GM21367 (cell line): ENCODE measurements around the gene ZDBF2.
"Not testable (repeated sequence)": the region's sequence is repeated elsewhere in the genome, so short reads cannot be mapped to it uniquely, and the experiment has no call there.

Experiments used
- ATAC-seq: cut with Tn5 transposase; IDR thresholded peaks from one replicate; pipeline ENCODE4 v1.9.1; 2021; ENCODE audit not compliant: unreplicated experiment

Gene ZDBF2

DNA sequence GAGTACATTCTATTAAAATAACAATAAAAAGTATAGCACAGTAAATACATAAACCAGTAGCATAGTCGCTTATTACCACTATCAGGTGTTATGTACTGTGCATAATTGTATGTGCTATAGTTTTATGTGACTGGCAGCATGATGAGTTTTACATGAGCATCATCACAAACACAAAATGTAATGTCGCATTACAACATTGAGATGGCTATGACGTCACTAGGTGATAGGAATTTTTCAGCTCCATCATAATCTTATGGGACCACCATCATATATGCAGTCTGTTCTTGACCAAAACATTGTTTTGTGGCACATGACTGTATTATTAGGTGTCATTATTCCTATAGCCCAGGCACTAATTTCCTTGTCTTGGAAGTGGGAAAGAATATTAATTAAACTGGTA lies 48.6 kb downstream of the ZDBF2 start:
- ATAC-seq: no peak

DNA sequence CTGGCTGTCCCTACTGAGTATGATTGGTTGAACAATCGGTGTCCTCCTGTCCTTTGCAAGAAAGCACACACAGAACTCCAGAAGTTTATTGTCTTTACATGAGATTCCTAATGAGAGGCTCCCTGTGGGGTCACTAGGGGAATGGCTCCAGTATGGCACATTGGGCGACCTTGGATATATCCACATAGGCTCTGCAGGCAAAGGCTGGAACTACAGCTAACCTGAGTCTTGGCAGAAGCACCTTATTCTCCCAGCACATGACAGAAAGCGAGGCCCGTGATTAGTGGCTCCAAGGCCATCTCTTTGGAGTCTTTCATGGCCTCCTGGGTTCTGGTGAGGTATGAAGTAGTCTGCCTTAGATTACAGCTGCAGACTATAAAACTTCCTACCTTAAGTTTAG lies 49.0 kb downstream of the ZDBF2 start:
- no peak for ATAC-seq

DNA sequence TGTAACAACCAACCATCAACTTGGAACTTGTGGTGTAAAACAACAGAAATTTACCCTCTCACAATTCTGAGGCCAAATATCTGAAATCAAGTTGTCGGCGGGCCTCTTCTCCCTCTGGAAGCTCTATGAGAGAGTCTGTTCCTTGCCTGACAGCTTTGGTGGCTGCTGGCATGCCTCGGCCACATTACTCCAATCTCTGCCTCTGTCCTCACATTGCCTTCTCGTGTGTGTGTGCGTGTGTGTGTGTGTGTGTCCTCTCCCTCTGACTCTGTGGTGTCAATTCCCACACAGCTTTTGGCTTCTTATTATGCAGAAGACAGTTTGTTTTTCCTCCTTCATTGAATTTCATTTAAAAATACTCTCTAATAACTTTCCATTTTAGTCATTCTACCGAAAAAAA lies 50.4 kb downstream of the ZDBF2 start:
- no peak for ATAC-seq

DNA sequence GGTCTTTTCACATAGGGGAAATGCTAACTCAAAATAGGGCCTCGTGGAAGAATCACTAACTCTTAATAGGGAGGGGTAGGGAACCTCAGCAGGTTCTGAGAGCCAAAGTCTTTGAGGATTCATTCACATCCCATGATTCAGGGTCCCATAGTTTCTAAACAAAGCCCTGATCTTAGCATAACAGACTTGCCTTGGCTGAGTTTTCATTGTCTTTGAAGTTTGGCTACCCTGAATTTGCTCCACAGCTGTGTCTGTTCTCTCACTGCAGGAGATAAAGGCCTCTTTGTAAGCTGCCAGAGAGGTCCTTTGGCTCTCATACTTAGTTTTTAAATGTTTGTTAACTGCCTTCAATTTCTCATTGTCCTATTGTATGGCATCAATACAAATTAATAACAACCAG lies 54.5 kb downstream of the ZDBF2 start:
- ATAC-seq: no peak

DNA sequence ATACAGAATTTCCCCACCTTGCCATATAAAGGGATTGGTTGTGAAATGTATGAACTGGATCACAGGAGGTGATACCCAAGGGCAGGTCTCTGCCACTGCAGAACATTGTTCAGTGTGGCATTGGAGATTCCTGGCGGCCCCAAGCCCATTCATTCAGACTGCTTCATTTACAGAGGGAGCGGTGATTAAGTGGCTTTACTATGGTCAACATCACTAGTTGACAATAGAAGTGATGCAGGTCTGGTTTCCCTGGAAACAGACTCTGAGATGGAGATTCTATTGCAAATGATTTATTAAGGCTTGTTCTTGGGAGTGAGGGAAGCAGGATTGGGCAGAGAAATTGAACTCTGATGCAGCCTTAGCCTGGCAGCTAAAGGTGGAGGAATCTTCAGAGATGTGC lies 62.4 kb downstream of the ZDBF2 start:
- ATAC-seq: no peak

DNA sequence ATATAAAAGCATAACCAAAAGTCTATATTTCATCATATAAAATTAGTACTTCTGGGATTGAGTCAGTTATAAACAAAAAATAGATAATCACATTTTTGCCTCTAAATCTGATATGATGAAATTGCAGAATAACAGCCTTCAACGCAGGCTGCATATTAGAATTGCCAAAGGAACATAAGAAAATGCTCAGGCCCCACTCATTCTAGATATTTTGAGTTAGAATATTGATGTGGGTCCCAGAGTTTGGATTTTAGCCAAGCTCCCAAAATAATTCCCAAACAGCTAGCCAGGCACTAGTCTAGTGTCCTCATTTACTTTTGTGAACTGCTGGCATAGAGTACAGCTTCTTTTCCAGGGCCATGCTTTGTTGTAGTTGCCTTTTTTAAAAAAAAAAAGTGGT lies 63.5 kb downstream of the ZDBF2 start:
- no peak for ATAC-seq

DNA sequence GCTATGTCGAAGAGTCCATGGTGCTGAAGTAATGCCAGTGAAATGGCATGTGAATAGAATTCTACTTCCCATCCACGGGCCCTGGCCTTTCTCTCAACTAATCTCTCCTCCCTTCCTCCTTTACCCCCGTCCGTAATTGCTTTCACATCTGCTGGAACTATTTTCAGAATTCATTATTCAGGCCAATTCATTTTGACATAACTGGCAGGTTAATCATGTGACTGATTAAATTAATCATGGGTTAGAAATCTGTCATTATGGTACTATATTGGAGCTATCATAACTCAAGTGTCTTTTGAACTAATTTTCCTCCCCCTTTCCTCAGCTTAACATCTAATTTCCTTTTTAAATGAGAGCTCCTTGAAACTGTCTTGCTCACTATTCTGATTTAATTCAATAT lies 66.9 kb downstream of the ZDBF2 start:
- ATAC-seq: no peak

DNA sequence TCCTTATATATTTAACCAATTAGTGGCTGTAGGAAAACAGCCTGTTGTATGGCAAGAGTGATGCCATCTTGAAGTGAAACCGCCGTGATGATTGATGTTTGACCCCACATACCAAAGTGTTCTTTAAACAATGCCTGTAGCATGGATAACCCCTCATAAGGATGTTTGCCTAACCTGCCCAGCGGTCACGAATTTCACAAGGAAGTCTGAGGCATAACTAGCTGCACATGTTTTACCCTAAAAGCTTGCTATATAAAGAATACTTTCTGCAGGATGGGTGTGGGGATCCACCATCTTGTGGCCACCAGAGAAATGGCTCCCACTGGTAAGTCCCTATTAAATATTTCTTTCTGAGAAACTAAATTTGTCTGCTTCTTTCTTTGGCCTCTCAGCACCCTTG lies 68.7 kb downstream of the ZDBF2 start:
- ATAC-seq: no peak

DNA sequence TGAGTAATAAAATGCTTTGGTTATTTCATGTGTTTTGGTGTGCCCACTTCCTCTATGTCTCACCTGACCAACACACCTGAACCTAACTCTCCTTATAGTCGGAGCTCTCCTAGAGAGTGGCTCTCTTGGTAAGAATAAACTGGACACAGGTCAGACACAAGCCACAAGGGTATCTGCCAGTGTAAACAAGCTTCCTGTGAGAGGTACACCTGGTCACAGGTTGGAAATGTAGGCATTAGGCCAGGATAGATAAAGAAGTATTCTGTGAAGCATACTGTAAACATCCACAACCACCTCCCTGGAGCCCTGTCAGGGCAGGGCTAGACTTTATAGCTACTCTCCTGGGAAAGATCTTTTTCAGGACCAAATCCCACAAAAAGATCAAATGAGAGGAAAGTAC lies 69.4 kb downstream of the ZDBF2 start:
- ATAC-seq: no peak

DNA sequence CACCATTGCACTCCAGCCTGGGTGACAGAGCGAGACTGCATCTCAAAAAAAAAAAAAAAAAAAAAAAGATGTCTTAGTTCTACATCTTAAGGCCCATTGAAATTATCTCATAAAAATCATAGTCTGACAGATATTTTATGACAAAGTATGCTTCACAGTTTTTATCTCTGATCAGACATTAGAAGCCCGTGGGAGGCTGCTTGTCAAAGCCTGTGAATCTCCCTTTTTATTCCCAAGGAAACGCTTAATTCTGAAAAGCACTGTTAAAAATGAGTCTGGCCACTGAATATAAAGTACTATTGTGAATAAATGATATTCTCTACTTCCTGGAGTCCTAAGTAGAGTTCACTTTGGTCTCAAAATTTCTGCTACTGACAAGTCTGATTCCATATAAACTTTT lies 71.1 kb downstream of the ZDBF2 start:
- no peak for ATAC-seq

DNA sequence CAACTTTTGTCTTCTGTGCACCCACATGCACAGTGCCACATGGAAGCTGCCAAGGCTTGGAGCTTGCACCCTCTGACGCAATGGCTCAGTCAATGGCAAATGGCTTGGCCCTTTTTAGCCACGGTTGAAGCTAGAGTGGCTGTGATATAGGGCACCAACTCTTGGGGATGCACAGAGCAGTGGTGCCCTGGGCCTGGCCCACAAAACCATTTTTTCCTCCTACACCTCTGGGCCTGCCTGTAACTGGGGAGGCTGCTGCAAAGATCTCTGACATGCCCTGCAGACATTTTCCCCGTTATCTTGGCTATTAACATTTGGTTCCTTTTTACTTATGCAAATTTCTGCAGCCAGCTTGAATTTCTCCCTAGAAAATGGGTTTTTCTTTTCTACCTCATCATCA lies 74.9 kb downstream of the ZDBF2 start:
- no peak for ATAC-seq

DNA sequence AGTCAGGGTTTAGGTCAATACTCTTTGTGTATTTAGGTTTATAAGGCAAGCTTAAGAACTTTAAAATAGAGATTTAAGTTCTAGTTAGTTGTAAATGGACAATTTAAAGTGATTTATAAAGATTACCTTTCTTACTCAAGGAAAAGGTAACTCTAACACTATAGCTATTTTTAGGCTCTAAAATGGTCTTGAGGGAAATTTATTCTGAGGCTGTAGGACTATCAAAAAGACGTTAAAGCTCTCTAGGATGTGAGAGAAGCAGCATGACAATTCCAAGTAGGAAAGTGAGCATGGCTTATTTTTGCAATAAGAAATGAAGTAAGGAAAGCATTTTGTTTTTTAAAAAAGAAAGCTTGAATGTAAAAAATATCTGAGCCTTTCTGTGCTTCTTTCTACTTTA lies 78.1 kb downstream of the ZDBF2 start:
- ATAC-seq: no peak

DNA sequence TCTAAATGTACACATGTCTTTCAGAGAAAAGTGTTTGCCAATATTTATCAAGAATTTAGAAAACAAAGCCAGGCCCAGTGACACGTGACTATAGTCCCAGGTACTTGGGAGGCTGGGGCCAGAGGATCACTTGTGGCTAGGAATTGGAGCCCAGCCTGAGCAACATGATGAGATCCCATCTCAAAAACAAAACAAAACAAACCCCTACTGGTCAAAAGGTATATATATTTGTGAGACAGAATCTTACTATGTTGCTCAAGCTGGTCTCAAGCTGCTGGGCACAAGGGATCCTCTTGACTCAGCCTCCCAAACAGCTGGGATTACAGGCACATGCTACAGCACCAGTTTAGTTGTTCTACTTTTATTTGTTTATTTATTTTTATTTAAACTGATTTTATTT lies 79.2 kb downstream of the ZDBF2 start:
- no peak for ATAC-seq

DNA sequence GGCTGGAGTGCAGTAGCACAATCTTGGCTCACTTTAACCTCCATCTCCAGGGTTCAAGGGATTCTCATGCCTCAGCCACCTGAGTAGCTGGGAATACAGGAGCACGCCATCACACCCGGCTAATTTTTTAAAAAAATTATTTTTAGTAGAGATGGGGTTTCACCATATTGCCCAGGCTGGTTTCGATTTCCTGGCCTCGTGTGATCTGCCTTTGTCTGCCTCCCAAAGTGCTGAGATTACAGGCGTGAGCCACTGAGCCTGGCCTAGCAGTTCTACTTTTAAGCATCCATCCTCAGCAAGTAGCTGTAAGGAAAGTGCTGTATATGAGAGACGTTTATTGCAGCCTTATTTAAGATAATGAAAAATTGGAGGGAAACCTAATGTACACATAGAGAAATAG lies 79.7 kb downstream of the ZDBF2 start:
- no peak for ATAC-seq

DNA sequence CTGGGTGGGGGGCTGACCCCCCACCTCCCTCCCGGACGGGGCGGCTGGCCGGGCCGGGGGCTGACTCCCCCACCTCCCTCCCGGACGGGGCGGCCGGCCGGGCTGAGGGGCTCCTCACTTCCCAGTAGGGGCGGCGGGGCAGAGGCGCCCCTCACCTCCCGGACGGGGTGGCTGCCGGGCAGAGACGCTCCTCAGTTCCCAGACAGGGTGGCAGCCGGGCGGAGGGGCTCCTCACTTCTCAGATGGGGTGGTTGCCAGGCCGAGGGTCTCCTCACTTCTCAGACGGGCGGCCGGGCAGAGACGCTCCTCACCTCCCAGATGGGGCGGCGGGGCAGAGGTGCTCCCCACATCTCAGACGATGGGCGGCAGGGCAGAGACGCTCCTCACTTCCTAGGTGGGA lies 82.4 kb downstream of the ZDBF2 start:
- not testable (repeated sequence) for ATAC-seq

DNA sequence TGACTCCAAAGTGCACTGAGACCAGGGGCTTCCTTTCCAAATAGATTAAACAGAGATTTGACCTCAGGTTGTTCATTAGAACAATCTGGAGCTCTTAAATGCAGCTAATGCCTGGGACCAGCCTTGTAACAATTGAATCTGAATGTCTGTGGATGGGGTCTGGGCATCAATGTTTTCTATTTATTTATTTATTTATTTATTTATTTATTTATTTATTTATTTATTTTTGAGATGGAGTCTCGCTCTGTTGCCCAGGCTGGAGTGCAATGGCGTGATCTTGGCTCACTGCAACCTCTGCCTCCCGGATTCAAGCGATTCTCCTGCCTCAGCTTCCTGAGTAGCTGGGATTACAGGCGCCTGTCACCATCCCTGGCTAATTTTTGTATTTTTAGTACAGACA lies 86.4 kb downstream of the ZDBF2 start:
- ATAC-seq: not testable (repeated sequence)

DNA sequence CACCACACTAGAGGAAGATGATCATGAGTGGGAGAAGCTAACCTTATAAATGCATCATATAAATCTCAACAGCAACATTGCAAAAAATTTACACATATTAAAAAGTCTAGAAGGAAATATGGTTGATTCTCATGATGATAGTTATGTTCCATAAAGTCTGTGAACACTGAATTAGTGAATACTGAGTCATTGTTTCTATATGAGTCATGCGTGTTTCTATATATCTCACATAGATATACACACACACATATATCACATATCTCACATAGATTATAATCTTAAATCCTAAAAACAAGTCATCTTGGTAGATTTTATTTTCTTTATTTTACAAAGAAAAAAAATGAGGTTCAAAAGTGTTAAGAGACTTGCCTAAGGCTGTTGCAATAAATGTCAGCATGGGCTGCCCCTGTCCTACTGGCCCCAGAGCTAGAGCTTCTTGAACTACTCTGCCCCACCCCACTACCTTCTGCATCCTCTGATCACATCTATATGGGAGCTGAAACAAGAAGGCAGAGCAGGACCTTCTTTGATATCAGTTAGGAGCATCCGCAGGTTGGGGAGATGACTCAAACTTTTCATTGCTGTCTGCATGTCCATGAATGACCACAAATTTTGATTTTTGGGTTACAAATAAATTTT lies 87.1 kb downstream of the ZDBF2 start:
- ATAC-seq: no peak
